Endothelial cell of umbilical vein (primary cell): Measurements from ENCODE around the gene PLXNA3. TPM values are rescaled to one million over a fixed set of nuclear protein-coding genes. Genes with fewer than 3 reads are reported as not detected.

Experiments used
- BruUV-seq: library from RNA; stranded (reverse); fragments of 400-500 nt; replicated peaks from 2 replicates; lab custom pipeline; 2021; lab: Mats Ljungman, UMichigan
- CTCF ChIA-PET: fragments of 300-600, 350-600 bp; sonication (Branson Sonifier 250); formaldehyde crosslinking; loops from one replicate; lab custom pipeline; 2021; ENCODE audit warnings: antibody characterized with exemption, inconsistent platforms; lab: Charles Lee
- POLR2A ChIA-PET: fragments of 300-600, 350-600 bp; sonication (Branson Sonifier 250); formaldehyde crosslinking; loops from one replicate; lab custom pipeline; 2021; ENCODE audit warnings: antibody characterized with exemption, inconsistent platforms; lab: Charles Lee
- DNase-seq: peaks from one replicate; pipeline ENCODE4 v3.0.0-alpha.2; 2011; ENCODE audit warnings: low read depth, low spot score
- FAIRE-seq: peaks from 2 replicates; lab custom pipeline; 2011; peaks lifted over from hg19 to GRCh38; lab: Jason Lieb, UNC
- H2AFZ ChIP-seq: 2 replicates; pipeline ENCODE4 v1.6.0; 2012; ENCODE audit warnings: low read depth, low read length, control low read depth, inconsistent platforms
- H3K27ac ChIP-seq: 2 replicates; pipeline ENCODE4 v1.5.1; 2011; ENCODE audit warnings: low read depth, mild to moderate bottlenecking, control low read depth, low read length, moderate library complexity; ENCODE audit not compliant: insufficient read depth
- H3K27me3 ChIP-seq, 2 experiments: 2 replicates each; pipeline versions ENCODE4 v1.6.0 to v1.6.1; 2011; ENCODE audit warnings: low read length in 2 of 2, mixed read lengths in 1 of 2; ENCODE audit not compliant: control insufficient read depth in 2 of 2, insufficient read depth in 2 of 2
- H3K36me3 ChIP-seq, 2 experiments: 2 replicates in 1 of 2; 3 replicates in 1 of 2; pipeline ENCODE4 v1.5.1; 2011; ENCODE audit warnings: low read length in 2 of 2, mild to moderate bottlenecking in 1 of 2, moderate library complexity in 1 of 2; ENCODE audit not compliant: control insufficient read depth in 2 of 2, insufficient read depth in 2 of 2; ENCODE audit errors: extremely low read depth in 1 of 2
- H3K4me1 ChIP-seq: 3 replicates; pipeline ENCODE4 v1.5.1; 2011; ENCODE audit warnings: mild to moderate bottlenecking, low read length; ENCODE audit not compliant: control insufficient read depth, insufficient read depth; ENCODE audit errors: extremely low read depth
- H3K4me2 ChIP-seq: 2 replicates; pipeline ENCODE4 v1.6.1; 2011; ENCODE audit warnings: low read length, control low read depth, mixed read lengths; ENCODE audit not compliant: insufficient read depth
- H3K4me3 ChIP-seq, 3 experiments: fragments of 200-600 bp in 1 of 3; sonication (generic), shearing (Covaris generic) in 1 of 3; replicated peaks in 1 of 3; 2 replicates each; pipeline ENCODE4 v1.5.1; 2011 to 2016; ENCODE audit warnings: control low read depth in 3 of 3, low read length in 3 of 3, mild to moderate bottlenecking in 2 of 3, inconsistent platforms in 1 of 3, low read depth in 1 of 3, moderate library complexity in 1 of 3; ENCODE audit not compliant: insufficient read depth in 1 of 3
- H3K79me2 ChIP-seq: 2 replicates; pipeline ENCODE4 v1.6.0; 2012; ENCODE audit warnings: low read length, inconsistent platforms; ENCODE audit not compliant: control insufficient read depth, insufficient read depth
- H3K9ac ChIP-seq: replicated peaks from 2 replicates; pipeline ENCODE3; 2011; ENCODE audit warnings: low read length, control low read depth; ENCODE audit not compliant: insufficient read depth; ENCODE audit errors: extremely low read depth
- H3K9me1 ChIP-seq: replicated peaks from 3 replicates; pipeline ENCODE4 v1.6.0; 2011; ENCODE audit warnings: mild to moderate bottlenecking, low read length; ENCODE audit not compliant: control insufficient read depth, insufficient read depth; ENCODE audit errors: extremely low read depth
- H3K9me3 ChIP-seq: replicated peaks from 2 replicates; pipeline ENCODE4 v1.5.1; 2012; ENCODE audit warnings: low read length, inconsistent platforms; ENCODE audit not compliant: control insufficient read depth, insufficient read depth
- H4K20me1 ChIP-seq: replicated peaks from 2 replicates; pipeline ENCODE3; 2011; ENCODE audit warnings: mild to moderate bottlenecking, low read length; ENCODE audit not compliant: control insufficient read depth, insufficient read depth; ENCODE audit errors: extremely low read depth
- CTCF ChIP-seq, 2 donors: IDR thresholded peaks; 1 replicate in 1 of 2; 2 replicates in 1 of 2; pipeline ENCODE4 v1.5.1; 2011; ENCODE audit warnings: low read length in 2 of 2, mild to moderate bottlenecking in 2 of 2, moderate library complexity in 2 of 2, control low read depth in 1 of 2, inconsistent platforms in 1 of 2, low read depth in 1 of 2; ENCODE audit not compliant: insufficient read depth in 1 of 2; ENCODE audit errors: extremely low read depth in 1 of 2
- EZH2 ChIP-seq: IDR thresholded peaks from 2 replicates; pipeline ENCODE4 v1.6.1; 2012; ENCODE audit warnings: borderline replicate concordance, low read depth, mild to moderate bottlenecking, moderate library complexity, low read length, inconsistent platforms; ENCODE audit not compliant: severe bottlenecking
- FOS ChIP-seq: IDR thresholded peaks from 2 replicates; pipeline ENCODE4 v1.6.1; 2011; ENCODE audit warnings: mild to moderate bottlenecking, low read length, moderate library complexity, borderline replicate concordance; ENCODE audit not compliant: insufficient read depth
- GATA2 ChIP-seq: IDR thresholded peaks from 2 replicates; pipeline ENCODE4 v1.7.0; 2011; ENCODE audit warnings: low read depth, mild to moderate bottlenecking, moderate library complexity, mixed read lengths, low read length; ENCODE audit not compliant: insufficient read length, insufficient read depth
- JUN ChIP-seq: IDR thresholded peaks from 2 replicates; pipeline ENCODE4 v1.6.1; 2011; ENCODE audit warnings: borderline replicate concordance, low read depth; ENCODE audit not compliant: insufficient read length, insufficient read depth
- MYC ChIP-seq: IDR thresholded peaks from one replicate; pipeline ENCODE4 v1.6.1; 2011; ENCODE audit warnings: mild to moderate bottlenecking, low read depth, low read length
- POLR2A ChIP-seq: IDR thresholded peaks from 2 replicates; pipeline ENCODE4 v1.6.1; 2012; ENCODE audit warnings: low read depth, mild to moderate bottlenecking, control low read depth, low read length
- POLR2AphosphoS5 ChIP-seq: IDR thresholded peaks from 2 replicates; pipeline ENCODE4 v1.6.1; 2012; ENCODE audit warnings: low read depth, mild to moderate bottlenecking, control low read depth, low read length, moderate library complexity; ENCODE audit not compliant: insufficient read depth
- dilution Hi-C: fragments of 300-500 bp; cut with MboI; formaldehyde crosslinking; loops from one replicate; pipeline ENCODE4 v1.15.0; 2019; ENCODE audit warnings: low sequenced_read_pairs; ENCODE audit not compliant: extremely low pct_ligation_motif_present
- intact Hi-C: fragments of 100-400 bp; cut with micrococcal nuclease; formaldehyde crosslinking; loops from one replicate; pipeline ENCODE4 v1.10.0; 2022
- polyA plus RNA-seq, 4 experiments: library from polyadenylated mRNA; depleted of rRNA in 3 of 4; stranded (reverse) in 3 of 4; unstranded in 1 of 4; fragments of >200 nt; gene quantifications; 2 replicates each; pipeline versions ENCODE4 v1.2.1 to v1.2.3, GENCODE V29; 2011 to 2012; ENCODE audit warnings: missing spikeins in 1 of 4
- total RNA-seq: library from RNA; stranded (reverse); gene quantifications from 2 replicates; pipeline ENCODE4 v1.2.3, GENCODE V29; 2021
- TF ChIP-seq, protein P1 (sequence below): IDR thresholded peaks from 2 replicates; pipeline ENCODE4 v1.6.1; 2011; ENCODE audit not compliant: insufficient read depth, insufficient read length

PLXNA3 gene
- total and polyA plus RNA-seq, 2 donors (not counting 3 experiments of a cell fraction or from before 2014, with no cell fraction given): 56.8 to 58.6 TPM

DNA sequence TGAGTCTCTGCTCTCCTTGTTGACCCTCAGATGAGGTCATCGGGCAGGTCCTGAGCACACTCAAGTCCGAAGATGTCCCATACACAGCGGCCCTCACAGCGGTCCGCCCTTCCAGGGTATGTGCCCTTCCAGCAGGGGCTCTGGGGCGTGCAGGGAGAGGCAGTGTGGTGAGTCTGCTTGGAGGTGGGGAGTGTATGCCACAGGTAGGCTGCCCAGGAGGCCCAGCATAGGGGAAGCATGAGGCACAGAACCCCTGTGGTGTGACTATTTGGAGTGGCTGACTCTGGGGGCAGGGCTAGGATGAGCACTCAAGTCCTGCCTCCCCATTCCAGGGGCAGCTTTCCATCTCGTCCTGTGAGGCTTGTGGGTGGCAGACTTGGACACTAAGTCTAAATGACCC lies 24.5 kb upstream of the PLXNA3 start:
- Histone ChIP-seq H3K27ac (no peak overlapping the region), H3K4me3 (no peak overlapping the region), H3K36me3 (peaks cover 2 to 26% of the 10 kb centered on the region in 2 experiments), H4K20me1 (no peaks in the 10 kb centered on the region), H3K79me2 (peaks cover 39% of the 10 kb centered on the region), H3K4me1 (peaks cover 23% of the 10 kb centered on the region), H3K27me3 (no peaks in the 10 kb centered on the region), H3K4me2 (no peak overlapping the region), H3K9me1 (no peaks in the 10 kb centered on the region), H3K9ac (no peak overlapping the region), H3K9me3 (no peaks in the 10 kb centered on the region), H2AFZ (no peak overlapping the region)
- CTCF ChIA-PET: no interaction called here
- no peak for DNase-seq
- no peak for TF ChIP-seq POLR2AphosphoS5
- TF ChIP-seq CTCF (IDR thresholded peaks at IDR 0.05; ENCODE audit: extremely low read depth in 1 of 2, insufficient read depth in 1 of 2, low read depth in 1 of 2, low read length in 2 of 2): no peak
- TF ChIP-seq FOS: no peak
- TF ChIP-seq, protein P1, sequence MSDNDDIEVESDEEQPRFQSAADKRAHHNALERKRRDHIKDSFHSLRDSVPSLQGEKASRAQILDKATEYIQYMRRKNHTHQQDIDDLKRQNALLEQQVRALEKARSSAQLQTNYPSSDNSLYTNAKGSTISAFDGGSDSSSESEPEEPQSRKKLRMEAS: no peak
- TF ChIP-seq JUN: no peak
- no peak for TF ChIP-seq POLR2A
- no peak for TF ChIP-seq EZH2
- no peak for TF ChIP-seq GATA2
- TF ChIP-seq MYC: no peak
- POLR2A ChIA-PET: no interaction called here
- dilution Hi-C loops (no loop called here), intact Hi-C loops (no loop called here)
- FAIRE-seq: no peak
- BruUV-seq: no TSS peak
